ENCODE data around the gene BMAL1. TPM values are rescaled to one million over a fixed set of nuclear protein-coding genes. Genes with fewer than 3 reads are reported as not detected.

The BMAL1 gene
- total RNA-seq, 1 experiment from 2014 or later = 3.2 TPM

DNA sequence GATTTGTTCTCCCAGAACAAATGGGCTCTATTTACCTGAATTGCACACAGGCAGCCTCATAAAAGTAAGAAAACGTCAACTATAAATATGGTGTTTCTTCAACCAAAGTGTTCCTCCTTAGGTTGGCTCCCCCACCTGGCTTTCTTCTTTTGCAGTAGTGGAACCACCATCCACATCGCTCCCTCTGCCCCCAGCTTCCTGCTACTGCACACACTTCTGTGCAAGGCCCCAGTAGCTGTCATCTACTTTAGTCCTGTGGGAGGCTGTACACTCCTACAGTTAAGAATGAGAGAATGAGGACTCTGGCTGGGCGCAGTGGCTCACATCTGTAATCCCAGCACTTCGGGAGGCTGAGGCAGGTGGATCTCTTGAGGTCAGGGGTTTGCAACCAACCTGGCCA, 89.5 kb downstream of the BMAL1 start:
- TF ChIP-seq CTCF (conservative IDR thresholded peaks at IDR 0.05; ENCODE audit: low read depth, low read length) (no peak), EZH2 (IDR thresholded peaks at IDR 0.05; ENCODE audit: borderline replicate concordance, low read depth, low read length, poor library complexity, severe bottlenecking) (no peak)
- POLR2A ChIA-PET (ENCODE audit: low non-redundant PET) = no interaction called here
- H3K4me1 ChIP-seq (ENCODE audit: insufficient read depth, low read length, poor library complexity, severe bottlenecking) = no peaks in the 10 kb centered on the region
- H3K27me3 ChIP-seq (replicated peaks; ENCODE audit: insufficient read depth, low read depth, low read length, poor library complexity) = no peaks in the 10 kb centered on the region
- CTCF ChIA-PET = no interaction called here
- no peaks in the 10 kb centered on the region for H3K9me3 ChIP-seq (ENCODE audit: low read depth, low read length, poor library complexity, severe bottlenecking)
- no peak for DNase-seq (ENCODE audit: low spot score)
- no peak overlapping the region for H3K4me3 ChIP-seq (ENCODE audit: low read depth, low read length, poor library complexity, severe bottlenecking)
- BruUV-seq (replicated peaks) = no TSS peak
- no peak overlapping the region for H3K27ac ChIP-seq (ENCODE audit: low read depth, low read length, poor library complexity, severe bottlenecking)
- intact Hi-C loops (cut with micrococcal nuclease; ENCODE audit: unreplicated experiment) = no loop called here
- H3K36me3 ChIP-seq (ENCODE audit: insufficient read depth, low read length, poor library complexity, severe bottlenecking) = no peaks in the 10 kb centered on the region

DNA sequence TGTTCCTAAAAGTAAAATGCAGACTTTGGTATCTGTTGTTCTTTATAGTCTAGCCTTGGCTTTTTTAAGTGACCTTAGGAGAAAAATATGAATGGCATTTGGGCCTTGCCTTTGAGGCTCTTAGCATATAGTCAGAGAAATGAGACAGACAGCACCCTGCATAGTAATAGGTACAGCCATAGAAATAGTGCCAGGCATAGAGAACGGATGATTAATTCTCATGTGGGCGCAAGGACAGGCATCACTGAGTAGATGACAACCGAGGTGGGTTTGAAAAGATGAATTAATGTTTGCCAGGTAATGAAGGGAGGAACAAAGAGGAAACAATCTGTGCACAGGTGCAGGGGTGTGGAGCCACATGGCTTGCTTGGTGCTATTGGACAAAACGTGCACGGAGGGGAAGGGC, 90.5 kb downstream of the BMAL1 start:
- ChIA-PET POLR2A (ENCODE audit: low non-redundant PET) (no interaction called here), CTCF (no interaction called here)
- H3K4me1 ChIP-seq (ENCODE audit: insufficient read depth, low read length, poor library complexity, severe bottlenecking) = no peaks in the 10 kb centered on the region
- H3K36me3 ChIP-seq (ENCODE audit: insufficient read depth, low read length, poor library complexity, severe bottlenecking) = no peaks in the 10 kb centered on the region
- H3K27me3 ChIP-seq (replicated peaks; ENCODE audit: insufficient read depth, low read depth, low read length, poor library complexity) = no peaks in the 10 kb centered on the region
- H3K9me3 ChIP-seq (ENCODE audit: low read depth, low read length, poor library complexity, severe bottlenecking) = no peaks in the 10 kb centered on the region
- intact Hi-C loops (cut with micrococcal nuclease; ENCODE audit: unreplicated experiment) = no loop called here
- H3K27ac ChIP-seq (ENCODE audit: low read depth, low read length, poor library complexity, severe bottlenecking) = no peak overlapping the region
- H3K4me3 ChIP-seq (ENCODE audit: low read depth, low read length, poor library complexity, severe bottlenecking) = no peak overlapping the region
- TF ChIP-seq CTCF (conservative IDR thresholded peaks at IDR 0.05; ENCODE audit: low read depth, low read length) (no peak), EZH2 (IDR thresholded peaks at IDR 0.05; ENCODE audit: borderline replicate concordance, low read depth, low read length, poor library complexity, severe bottlenecking) (no peak)
- DNase-seq (ENCODE audit: low spot score) = no peak
- no TSS peak for BruUV-seq (replicated peaks)

- BruUV-seq (replicated peaks) = no TSS peak
- intact Hi-C loops (cut with micrococcal nuclease; ENCODE audit: unreplicated experiment) = no loop called here
- Histone ChIP-seq H3K27ac (ENCODE audit: low read depth, low read length, poor library complexity, severe bottlenecking) (no peak overlapping the region), H3K27me3 (replicated peaks; ENCODE audit: insufficient read depth, low read depth, low read length, poor library complexity) (no peaks in the 10 kb centered on the region), H3K36me3 (ENCODE audit: insufficient read depth, low read length, poor library complexity, severe bottlenecking) (no peaks in the 10 kb centered on the region), H3K4me3 (ENCODE audit: low read depth, low read length, poor library complexity, severe bottlenecking) (no peak overlapping the region), H3K4me1 (ENCODE audit: insufficient read depth, low read length, poor library complexity, severe bottlenecking) (no peaks in the 10 kb centered on the region), H3K9me3 (ENCODE audit: low read depth, low read length, poor library complexity, severe bottlenecking) (no peaks in the 10 kb centered on the region)
- POLR2A ChIA-PET (ENCODE audit: low non-redundant PET) = no interaction called here
- no peak for TF ChIP-seq EZH2 (IDR thresholded peaks at IDR 0.05; ENCODE audit: borderline replicate concordance, low read depth, low read length, poor library complexity, severe bottlenecking)
- no peak for TF ChIP-seq CTCF (conservative IDR thresholded peaks at IDR 0.05; ENCODE audit: low read depth, low read length)
- DNase-seq (ENCODE audit: low spot score) = no peak
- CTCF ChIA-PET = no interaction called here
Measured at GRCh38 chr11:13373216-13373615, 95.6 kb downstream of the BMAL1 start.
